ENCODE data around the gene HECTD4. TPM values are rescaled to one million over a fixed set of nuclear protein-coding genes. Genes with fewer than 3 reads are reported as not detected.
"Not testable (repeated sequence)": the region's sequence is repeated elsewhere in the genome, so short reads cannot be mapped to it uniquely, and the experiment has no call there.

Gene HECTD4
- total and polyA plus RNA-seq, 10 donors = 5.4 to 70.8 (median 50.1) TPM

- Histone ChIP-seq H3K4me1 (no peaks in the 10 kb centered on the region), H3K9me3 (no peaks in the 10 kb centered on the region), H3K4me3 (no peak overlapping the region), H3K36me3 (peaks cover 0 to 100% (median 86%) of the 10 kb centered on the region in 6 donors), H3K27me3 (replicated peaks in 1 of 7) (no peaks in the 10 kb centered on the region), H3K27ac (no peak overlapping the region)
- no peak for DNase-seq
- no peak for TF ChIP-seq POLR2A (IDR thresholded peaks at IDR 0.05)
- no peak for TF ChIP-seq POLR2AphosphoS5 (IDR thresholded peaks at IDR 0.05)
- TF ChIP-seq CTCF (IDR thresholded peaks at IDR 0.05 in 8 of 11, conservative IDR thresholded peaks at IDR 0.05 in 3 of 11) = no peak
- WGBS, 5 donors = 94 to 98% (median 95%) methylated on average over 4 of the region's 4 CpGs
- intact Hi-C loops (cut with DNase I; ENCODE audit: low total_unique reads) = no loop called here
Observed at GRCh38 chr12:112233242-112233641, 149.0 kb downstream of the HECTD4 start.

- no peak for TF ChIP-seq POLR2AphosphoS5 (IDR thresholded peaks at IDR 0.05)
- no peak for TF ChIP-seq CTCF (IDR thresholded peaks at IDR 0.05 in 8 of 11, conservative IDR thresholded peaks at IDR 0.05 in 3 of 11)
- Histone ChIP-seq H3K27me3 (replicated peaks in 1 of 7) (no peaks in the 10 kb centered on the region), H3K36me3 (peaks cover 3 to 99% (median 84%) of the 10 kb centered on the region in 6 donors), H3K4me3 (no peak overlapping the region), H3K27ac (no peak overlapping the region), H3K4me1 (no peaks in the 10 kb centered on the region), H3K9me3 (no peaks in the 10 kb centered on the region)
- WGBS, 5 donors = 92 to 95% (median 92%) methylated on average over 4 of the region's 4 CpGs
- DNase-seq = no peak
- intact Hi-C loops (cut with DNase I; ENCODE audit: low total_unique reads) = no loop called here
Observed at GRCh38 chr12:112230136-112230535, 152.1 kb downstream of the HECTD4 start.

GRCh38 chr12:112226768-112227167 is 155.5 kb downstream of the HECTD4 start:
- Histone ChIP-seq H3K9me3 (no peaks in the 10 kb centered on the region), H3K27ac (no peak overlapping the region), H3K27me3 (replicated peaks in 1 of 7) (no peaks in the 10 kb centered on the region), H3K4me1 (no peaks in the 10 kb centered on the region), H3K36me3 (peaks cover 3 to 98% (median 71%) of the 10 kb centered on the region in 6 donors), H3K4me3 (no peak overlapping the region)
- intact Hi-C loops (cut with DNase I; ENCODE audit: low total_unique reads) = no loop called here
- 92 to 97% (median 96%) methylated on average over 3 of the region's 3 CpGs for WGBS, 5 donors
- no peak for DNase-seq
- TF ChIP-seq POLR2AphosphoS5 (IDR thresholded peaks at IDR 0.05) (no peak), POLR2A (IDR thresholded peaks at IDR 0.05) (no peak), CTCF (IDR thresholded peaks at IDR 0.05 in 8 of 11, conservative IDR thresholded peaks at IDR 0.05 in 3 of 11) (no peak)

- H3K9me3 ChIP-seq; DNase-seq; H3K27me3 ChIP-seq (replicated peaks in 1 of 7); intact Hi-C loops (cut with DNase I; ENCODE audit: low total_unique reads); H3K27ac ChIP-seq; H3K4me3 ChIP-seq: not testable (repeated sequence)
- Histone ChIP-seq H3K4me1 (peaks cover 0 to 25% (median 0%) of the 10 kb centered on the region in 6 donors), H3K36me3 (peaks cover 5 to 95% (median 38%) of the 10 kb centered on the region in 6 donors)
- 89 to 97% (median 95%) methylated on average over 7 of the region's 7 CpGs for WGBS, 5 donors
Observed at GRCh38 chr12:112220628-112221027, 161.6 kb downstream of the HECTD4 start.

GRCh38 chr12:112219195-112219594 is 163.0 kb downstream of the HECTD4 start:
- Histone ChIP-seq H3K4me3 (no peak overlapping the region), H3K4me1 (peaks cover 0 to 25% (median 0%) of the 10 kb centered on the region in 6 donors), H3K9me3 (no peaks in the 10 kb centered on the region), H3K27ac (no peak overlapping the region), H3K27me3 (replicated peaks in 1 of 7) (no peaks in the 10 kb centered on the region), H3K36me3 (peaks cover 7 to 95% (median 44%) of the 10 kb centered on the region in 6 donors)
- intact Hi-C loops (cut with DNase I; ENCODE audit: low total_unique reads) = no loop called here
- TF ChIP-seq CTCF (IDR thresholded peaks at IDR 0.05 in 8 of 11, conservative IDR thresholded peaks at IDR 0.05 in 3 of 11) (no peak), POLR2A (IDR thresholded peaks at IDR 0.05) (no peak), POLR2AphosphoS5 (IDR thresholded peaks at IDR 0.05) (no peak)
- no peak for DNase-seq
- 78 to 92% (median 88%) methylated on average over 11 of the region's 11 CpGs for WGBS, 5 donors
